Stimulated activated naive CD4-positive, alpha-beta T cell (primary cell): ENCODE data around the gene ZNF608.

Experiments used
- DNase-seq, 6 experiments: peaks; one replicate each; lab custom pipeline; 2025; lab: John Stamatoyannopoulos, UW

The ZNF608 gene

GRCh38 chr5:124745928-124746915 lies at the start of gene ZNF608:
TSS of gene ZNF608 (minus strand) at chr5:124746639. CDS start at chr5:124744989, 1,650 bp downstream.
- no peak for DNase-seq

GRCh38 chr5:124795829-124796228 lies 49.4 kb upstream of the ZNF608 start:
- DNase-seq: no peak

GRCh38 chr5:124790895-124791732 lies 44.7 kb upstream of the ZNF608 start:
- DNase-seq: no peak

- no peak for DNase-seq
These were observed 44.0 kb upstream of the ZNF608 start for GRCh38 chr5:124790301-124790894.

- DNase-seq: no peak
These were observed 42.7 kb upstream of the ZNF608 start for GRCh38 chr5:124789104-124789605.

GRCh38 chr5:124783794-124784193 lies 37.4 kb upstream of the ZNF608 start:
- DNase-seq: no peak

GRCh38 chr5:124783285-124783684 lies 36.8 kb upstream of the ZNF608 start:
- no peak for DNase-seq

GRCh38 chr5:124782262-124782661 lies 35.8 kb upstream of the ZNF608 start:
- DNase-seq: no peak

GRCh38 chr5:124780011-124780410 lies 33.6 kb upstream of the ZNF608 start:
- no peak for DNase-seq

- DNase-seq: no peak
These were observed 27.2 kb upstream of the ZNF608 start for GRCh38 chr5:124773315-124774311.

- no peak for DNase-seq
These were observed 26.2 kb upstream of the ZNF608 start for GRCh38 chr5:124772457-124773200.

- DNase-seq: no peak
These were observed 25.3 kb upstream of the ZNF608 start for GRCh38 chr5:124771761-124772160.

- no peak for DNase-seq
These were observed 18.7 kb upstream of the ZNF608 start for GRCh38 chr5:124764992-124765611.

GRCh38 chr5:124764585-124764984 lies 18.1 kb upstream of the ZNF608 start:
- DNase-seq: no peak

- no peak for DNase-seq
These were observed 14.6 kb upstream of the ZNF608 start for GRCh38 chr5:124761010-124761409.

GRCh38 chr5:124760608-124761007 lies 14.2 kb upstream of the ZNF608 start:
- DNase-seq: no peak

GRCh38 chr5:124755565-124755964 lies 9.1 kb upstream of the ZNF608 start:
- no peak for DNase-seq

- DNase-seq: no peak
These were observed 8.6 kb upstream of the ZNF608 start for GRCh38 chr5:124755041-124755440.

GRCh38 chr5:124754206-124754927 lies 7.9 kb upstream of the ZNF608 start:
- no peak for DNase-seq
